Keratinocyte (primary cell): ENCODE measurements around the gene CLN3.

ENCODE experiments used
- EZH2 ChIP-seq: IDR thresholded peaks from one replicate; pipeline ENCODE4 v1.6.1; 2012; ENCODE audit warnings: inconsistent platforms, mild to moderate bottlenecking, low read length, moderate library complexity
- TF ChIP-seq, protein P1 (sequence below), 3 experiments: IDR thresholded peaks in 1 of 3; conservative IDR thresholded peaks in 1 of 3; optimal IDR thresholded peaks in 1 of 3; 2 replicates in 2 of 3; 3 replicates in 1 of 3; pipeline versions ENCODE3 to v1.5.1; 2011; ENCODE audit warnings: low read length in 3 of 3, mild to moderate bottlenecking in 3 of 3, moderate library complexity in 2 of 3, control low read depth in 1 of 3, inconsistent platforms in 1 of 3; ENCODE audit not compliant: insufficient read depth in 2 of 3; ENCODE audit errors: extremely low read depth in 1 of 3

GRCh38 chr16:28473714-28474265 is 18.1 kb downstream of the CLN3 start:
- TF ChIP-seq, protein P1, sequence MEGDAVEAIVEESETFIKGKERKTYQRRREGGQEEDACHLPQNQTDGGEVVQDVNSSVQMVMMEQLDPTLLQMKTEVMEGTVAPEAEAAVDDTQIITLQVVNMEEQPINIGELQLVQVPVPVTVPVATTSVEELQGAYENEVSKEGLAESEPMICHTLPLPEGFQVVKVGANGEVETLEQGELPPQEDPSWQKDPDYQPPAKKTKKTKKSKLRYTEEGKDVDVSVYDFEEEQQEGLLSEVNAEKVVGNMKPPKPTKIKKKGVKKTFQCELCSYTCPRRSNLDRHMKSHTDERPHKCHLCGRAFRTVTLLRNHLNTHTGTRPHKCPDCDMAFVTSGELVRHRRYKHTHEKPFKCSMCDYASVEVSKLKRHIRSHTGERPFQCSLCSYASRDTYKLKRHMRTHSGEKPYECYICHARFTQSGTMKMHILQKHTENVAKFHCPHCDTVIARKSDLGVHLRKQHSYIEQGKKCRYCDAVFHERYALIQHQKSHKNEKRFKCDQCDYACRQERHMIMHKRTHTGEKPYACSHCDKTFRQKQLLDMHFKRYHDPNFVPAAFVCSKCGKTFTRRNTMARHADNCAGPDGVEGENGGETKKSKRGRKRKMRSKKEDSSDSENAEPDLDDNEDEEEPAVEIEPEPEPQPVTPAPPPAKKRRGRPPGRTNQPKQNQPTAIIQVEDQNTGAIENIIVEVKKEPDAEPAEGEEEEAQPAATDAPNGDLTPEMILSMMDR (optimal IDR thresholded peaks at IDR 0.05 in 1 of 3, IDR thresholded peaks at IDR 0.05 in 1 of 3, conservative IDR thresholded peaks at IDR 0.05 in 1 of 3; ENCODE audit: extremely low read depth in 1 of 3, insufficient read depth in 2 of 3, low read length in 3 of 3) = no peak
- no peak for TF ChIP-seq EZH2
